Activated CD8-positive, alpha-beta memory T cell treated with anti-CD3 and anti-CD28 coated beads for 36 hours (primary cell): ENCODE measurements around the gene SCAMP1. TPM values are rescaled to one million over a fixed set of nuclear protein-coding genes. Genes with fewer than 3 reads are reported as not detected.

Experiments
- CTCF ChIA-PET: fragments of 350-600 bp; sonication (Branson Sonifier 250); formaldehyde crosslinking; loops from one replicate; lab custom pipeline; 2021; ENCODE audit warnings: antibody characterized with exemption; lab: Charles Lee
- POLR2A ChIA-PET: fragments of 350-600 bp; sonication (Branson Sonifier 250); formaldehyde crosslinking; loops from one replicate; lab custom pipeline; 2021; ENCODE audit warnings: antibody characterized with exemption; lab: Charles Lee
- total RNA-seq, 2 experiments: library from RNA; stranded (reverse); gene quantifications; one replicate each; pipeline ENCODE4 v1.2.3, GENCODE V29; 2021

SCAMP1 gene
- total RNA-seq, 2 experiments from 2014 or later = 17.1 to 19.0 TPM

DNA sequence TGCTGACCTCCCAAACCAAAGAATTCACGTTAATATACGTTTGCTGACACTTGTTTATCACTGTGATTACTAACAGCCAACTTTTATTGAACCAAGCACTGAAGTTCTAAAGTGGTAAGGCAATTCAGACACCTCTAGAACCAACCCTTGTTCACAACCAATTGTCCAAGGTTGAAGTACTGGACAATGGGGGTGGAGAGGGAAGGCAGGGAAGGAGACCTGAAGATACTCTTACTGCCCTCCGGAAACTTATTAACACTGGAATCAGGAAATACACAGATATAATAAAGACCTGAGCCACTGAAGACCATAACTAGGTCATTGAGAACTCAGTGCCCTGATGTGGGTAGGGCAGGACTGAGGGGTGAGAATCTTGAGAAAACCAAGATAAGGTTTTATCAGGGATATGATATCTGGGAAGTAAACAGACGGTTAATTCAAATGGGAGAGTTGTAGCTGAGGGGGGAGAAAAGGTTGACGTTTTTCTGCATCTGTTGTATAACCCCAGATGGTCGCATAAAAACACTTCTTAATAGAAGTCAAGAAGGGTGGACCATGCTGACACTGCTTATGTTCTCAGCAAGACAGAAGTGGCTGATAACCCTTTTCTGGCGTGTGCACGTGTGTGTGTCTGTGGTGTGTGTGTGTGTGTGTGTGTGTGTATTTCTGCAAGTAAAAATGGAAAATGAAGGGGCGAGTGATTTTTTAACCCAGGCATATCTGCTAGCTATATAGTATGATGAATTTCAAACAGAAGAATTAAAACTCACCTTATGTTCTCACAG lies 162.3 kb downstream of the SCAMP1 start:
- POLR2A ChIA-PET = no interaction called here
- CTCF ChIA-PET = no interaction called here

DNA sequence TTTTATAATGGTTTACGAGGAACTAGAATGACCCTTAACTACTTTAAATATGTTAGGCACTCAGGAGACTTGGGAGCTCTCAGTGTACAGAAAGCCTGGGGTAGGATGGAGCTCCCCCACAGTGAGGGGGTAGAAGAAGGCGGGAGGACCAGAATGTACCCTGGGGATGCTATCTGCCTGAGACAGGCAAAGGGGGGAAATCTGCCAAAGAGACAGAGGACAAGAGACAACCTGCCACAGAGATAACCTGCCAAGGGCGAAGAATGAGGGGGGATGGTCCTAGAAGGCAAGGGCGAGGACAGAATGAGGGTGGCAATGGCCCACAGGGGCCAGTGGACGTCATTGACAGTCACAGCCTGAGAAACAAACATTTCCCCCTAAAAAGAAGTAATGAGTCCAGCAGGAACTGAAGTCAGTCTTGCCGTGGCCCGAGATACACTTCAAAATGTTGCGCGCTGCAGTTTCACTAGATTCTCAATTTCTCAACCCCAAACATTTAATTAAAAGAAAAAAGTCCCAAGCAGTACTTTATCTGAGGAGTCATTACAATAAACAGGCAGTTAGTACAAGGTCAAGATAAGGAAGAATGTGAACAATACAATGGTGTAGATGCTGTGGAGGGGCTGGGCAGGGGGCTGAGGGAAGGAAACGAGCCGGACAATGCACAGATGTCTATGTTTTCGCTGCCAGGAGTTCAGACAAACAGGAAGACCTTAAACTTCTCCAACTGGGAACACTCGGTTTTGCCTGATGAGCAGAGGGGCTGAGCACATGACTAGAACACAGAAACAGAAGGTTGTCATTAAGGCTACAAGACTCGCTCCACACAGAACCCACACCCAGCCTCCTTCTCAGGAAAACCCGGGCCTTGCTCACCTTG lies 163.1 kb downstream of the SCAMP1 start:
- ChIA-PET CTCF (interaction anchor here (0.7 kb wide), 1 partner anchor 1697 kb away, joined by 3 read pairs; no protein-coding TSS in a partner anchor), POLR2A (no interaction called here)

DNA sequence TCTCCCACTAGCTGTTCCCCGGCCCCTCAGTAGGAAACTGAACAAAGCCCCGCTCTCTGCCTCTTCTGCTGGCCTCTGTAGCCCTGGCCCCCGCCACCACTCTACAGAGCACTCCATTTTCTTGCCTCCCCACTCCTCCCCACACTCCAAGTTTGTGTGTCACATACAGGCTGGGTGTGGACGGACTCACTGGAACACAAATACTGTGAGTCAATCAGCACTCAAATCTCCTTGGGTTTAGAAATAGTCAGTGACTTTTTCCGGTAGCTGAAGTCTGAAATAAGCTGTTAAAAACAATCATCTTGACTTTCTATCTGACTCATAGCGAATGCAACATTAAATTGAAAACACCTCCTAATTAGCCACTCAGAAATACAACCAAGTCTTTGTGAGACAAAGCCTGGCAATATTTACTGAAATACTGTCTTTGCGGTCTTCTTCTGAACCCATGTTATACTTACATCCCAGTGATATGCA lies 165.7 kb downstream of the SCAMP1 start:
- POLR2A ChIA-PET = no interaction called here
- CTCF ChIA-PET = no interaction called here

DNA sequence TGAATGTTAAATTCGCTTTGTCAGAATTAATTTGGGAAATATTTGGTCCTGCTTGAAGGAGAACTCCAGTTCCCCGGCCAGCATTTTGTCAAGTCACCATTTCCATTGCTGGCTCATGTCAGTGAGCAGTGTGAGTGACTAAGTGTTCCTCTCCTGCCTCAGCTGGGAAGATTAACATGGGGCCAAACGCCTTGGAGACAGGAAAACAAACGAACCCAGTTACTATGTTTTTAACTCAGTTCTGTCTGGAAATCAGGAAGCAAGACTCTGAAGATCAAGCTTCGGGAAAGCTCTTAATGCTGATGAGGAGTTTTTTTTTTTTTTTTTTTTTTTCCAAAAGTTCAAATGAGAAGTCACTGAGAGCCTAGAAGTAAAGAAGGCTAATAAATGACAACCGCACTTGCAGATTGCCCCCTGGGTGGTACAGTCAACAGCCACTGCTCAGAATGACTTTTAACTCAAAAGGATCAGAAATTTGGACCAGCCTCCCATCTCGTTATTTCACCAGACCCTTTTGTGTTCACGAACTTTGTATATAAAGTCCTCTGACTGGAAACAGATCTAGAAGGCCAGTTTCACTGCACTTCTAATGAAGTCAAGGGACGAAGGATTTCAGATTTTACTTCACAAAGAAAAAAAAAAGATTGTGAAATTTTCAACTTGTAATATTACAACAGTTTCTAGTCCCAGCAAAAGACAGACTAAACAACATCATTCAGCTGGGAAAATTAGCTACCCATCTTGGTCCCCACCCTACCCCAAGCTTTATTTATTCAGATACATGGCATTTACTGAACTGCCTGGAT lies 166.8 kb downstream of the SCAMP1 start:
- ChIA-PET POLR2A (no interaction called here), CTCF (interaction anchor here (0.6 kb wide), 1 partner anchor 163 kb away, joined by 3 read pairs; no protein-coding TSS in a partner anchor)

DNA sequence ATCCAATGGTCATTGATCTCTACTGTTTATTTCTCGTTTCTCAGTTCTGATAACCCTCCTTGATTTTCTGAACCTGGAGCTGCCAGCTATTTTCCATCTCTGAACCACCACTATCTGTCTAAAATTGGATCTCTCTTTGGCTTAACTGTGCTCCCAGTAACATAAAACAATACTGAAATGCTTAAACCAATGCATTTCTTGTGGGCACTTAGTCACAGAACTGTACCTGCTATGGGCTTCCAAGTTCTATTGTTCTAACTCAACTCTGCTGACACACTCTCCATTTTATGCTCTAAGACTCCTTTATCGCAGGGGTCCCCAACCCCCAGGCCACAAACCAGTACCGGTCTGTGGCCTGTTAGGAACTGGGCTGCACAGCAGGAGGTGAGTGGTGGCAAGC lies 167.5 kb downstream of the SCAMP1 start:
- POLR2A ChIA-PET = no interaction called here
- CTCF ChIA-PET = no interaction called here

Other genes starting within 250 kb of the SCAMP1 start
- 10 to 100 TPM; 39.7 to 40.3 TPM for gene AP3B1, start 65.9 kb upstream of the SCAMP1 start, total RNA-seq